Fibroblast of lung (primary cell): Measurements from ENCODE around the gene RNF19B. TPM values are rescaled to one million over a fixed set of nuclear protein-coding genes. Genes with fewer than 3 reads are reported as not detected.

Source experiments
- DNase-seq, 2 donors: peaks; one replicate each; pipeline versions ENCODE4 v3.0.0 to v3.0.0-alpha.2; 2010; ENCODE audit warnings: low read depth in 2 of 2
- H2AFZ ChIP-seq: 2 replicates; pipeline ENCODE4 v1.5.1; 2012; ENCODE audit warnings: low read length, control low read depth, inconsistent platforms
- H3K27ac ChIP-seq: 2 replicates; pipeline ENCODE4 v1.5.1; 2011; ENCODE audit warnings: low read length, control low read depth; ENCODE audit not compliant: insufficient read depth
- H3K27me3 ChIP-seq: 2 replicates; pipeline ENCODE4 v1.5.1; 2011; ENCODE audit warnings: mild to moderate bottlenecking, low read length; ENCODE audit not compliant: control insufficient read depth, insufficient read depth
- H3K36me3 ChIP-seq: 2 replicates; pipeline ENCODE4 v1.5.1; 2011; ENCODE audit warnings: low read length; ENCODE audit not compliant: control insufficient read depth, insufficient read depth
- H3K4me1 ChIP-seq: 2 replicates; pipeline ENCODE4 v1.5.1; 2011; ENCODE audit warnings: low read length; ENCODE audit not compliant: control insufficient read depth, insufficient read depth; ENCODE audit errors: extremely low read depth
- H3K4me2 ChIP-seq: 2 replicates; pipeline ENCODE4 v1.5.1; 2011; ENCODE audit warnings: low read length, control low read depth; ENCODE audit not compliant: insufficient read depth; ENCODE audit errors: extremely low read depth
- H3K4me3 ChIP-seq, 4 experiments: fragments of 200-600 bp in 1 of 4; sonication (generic) in 1 of 4; replicated peaks in 1 of 4; 2 replicates each; pipeline ENCODE4 v1.5.1; 2011 to 2016; ENCODE audit warnings: low read length in 4 of 4, low read depth in 3 of 4, mild to moderate bottlenecking in 3 of 4, control low read depth in 2 of 4, inconsistent platforms in 1 of 4, mixed read lengths in 1 of 4; ENCODE audit not compliant: insufficient read depth in 1 of 4; ENCODE audit errors: control extremely low read depth in 1 of 4
- H3K79me2 ChIP-seq: 2 replicates; pipeline ENCODE4 v1.5.1; 2012; ENCODE audit warnings: mild to moderate bottlenecking, low read length, inconsistent platforms; ENCODE audit not compliant: control insufficient read depth, insufficient read depth
- H3K9ac ChIP-seq: 2 replicates; pipeline ENCODE4 v1.5.1; 2011; ENCODE audit warnings: mild to moderate bottlenecking, low read length, control low read depth; ENCODE audit not compliant: insufficient read depth
- H3K9me3 ChIP-seq: 2 replicates; pipeline ENCODE4 v1.5.1; 2012; ENCODE audit warnings: low read depth, low read length; ENCODE audit not compliant: control insufficient read depth, insufficient read depth
- H4K20me1 ChIP-seq: 2 replicates; pipeline ENCODE4 v1.5.1; 2011; ENCODE audit warnings: low read length; ENCODE audit not compliant: control insufficient read depth, insufficient read depth; ENCODE audit errors: extremely low read depth
- EZH2 ChIP-seq: IDR thresholded peaks from 2 replicates; pipeline ENCODE4 v1.5.1; 2012; ENCODE audit warnings: low read length, control low read depth, mild to moderate bottlenecking; ENCODE audit errors: missing control alignments
- polyA plus RNA-seq, 2 donors: library from polyadenylated mRNA; depleted of rRNA in 1 of 2; stranded (reverse) in 1 of 2; unstranded in 1 of 2; fragments of >200 nt; gene quantifications; 2 replicates each; pipeline ENCODE4 v1.2.1, GENCODE V29; 2011 to 2012; ENCODE audit warnings: missing spikeins in 1 of 2
- total RNA-seq: library from RNA; depleted of rRNA; stranded (reverse); fragments of >200 nt; gene quantifications from 2 replicates; pipeline ENCODE4 v1.2.1, GENCODE V29; 2014
- TF ChIP-seq, protein P1 (sequence below), 2 donors: IDR thresholded peaks in 1 of 2; conservative IDR thresholded peaks in 1 of 2; 1 replicate in 1 of 2; 2 replicates in 1 of 2; pipeline ENCODE4 v1.5.1; 2011 to 2012; ENCODE audit warnings: low read length in 2 of 2, control low read depth in 1 of 2, inconsistent platforms in 1 of 2, low read depth in 1 of 2, mild to moderate bottlenecking in 1 of 2

The RNF19B gene
- total and polyA plus RNA-seq, 2 donors (not counting 1 experiment from before 2014, with no cell fraction given), result 10.1 to 15.4 TPM

DNA sequence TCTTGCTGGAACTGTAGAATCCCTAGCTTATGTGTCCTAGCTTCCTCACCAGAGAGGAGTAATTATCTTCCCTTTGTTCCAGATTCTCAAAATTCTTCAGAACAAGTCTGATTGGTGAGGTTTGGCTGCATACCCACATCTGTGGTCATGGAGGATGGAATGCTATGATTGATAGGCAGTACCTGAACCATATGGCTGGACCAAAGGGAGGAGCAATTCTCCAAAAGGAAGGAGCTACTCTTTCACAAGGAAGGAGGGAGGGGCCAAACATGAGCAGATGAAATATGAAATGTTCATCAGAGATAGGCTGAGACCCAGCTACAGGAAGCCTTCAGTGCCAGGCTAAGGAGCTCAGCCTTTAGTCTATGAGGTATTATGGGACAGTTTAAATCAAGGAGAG lies 5.0 kb upstream of the RNF19B start:
- Histone ChIP-seq H3K4me1 (peaks cover 9% of the 10 kb centered on the region), H3K27me3 (peaks cover 6% of the 10 kb centered on the region), H3K9ac (no peak overlapping the region), H3K9me3 (no peaks in the 10 kb centered on the region), H3K4me2 (no peak overlapping the region), H2AFZ (no peak overlapping the region), H3K79me2 (no peaks in the 10 kb centered on the region), H4K20me1 (no peaks in the 10 kb centered on the region), H3K36me3 (no peaks in the 10 kb centered on the region), H3K4me3 (no peak overlapping the region), H3K27ac (no peak overlapping the region)
- TF ChIP-seq, protein P1, sequence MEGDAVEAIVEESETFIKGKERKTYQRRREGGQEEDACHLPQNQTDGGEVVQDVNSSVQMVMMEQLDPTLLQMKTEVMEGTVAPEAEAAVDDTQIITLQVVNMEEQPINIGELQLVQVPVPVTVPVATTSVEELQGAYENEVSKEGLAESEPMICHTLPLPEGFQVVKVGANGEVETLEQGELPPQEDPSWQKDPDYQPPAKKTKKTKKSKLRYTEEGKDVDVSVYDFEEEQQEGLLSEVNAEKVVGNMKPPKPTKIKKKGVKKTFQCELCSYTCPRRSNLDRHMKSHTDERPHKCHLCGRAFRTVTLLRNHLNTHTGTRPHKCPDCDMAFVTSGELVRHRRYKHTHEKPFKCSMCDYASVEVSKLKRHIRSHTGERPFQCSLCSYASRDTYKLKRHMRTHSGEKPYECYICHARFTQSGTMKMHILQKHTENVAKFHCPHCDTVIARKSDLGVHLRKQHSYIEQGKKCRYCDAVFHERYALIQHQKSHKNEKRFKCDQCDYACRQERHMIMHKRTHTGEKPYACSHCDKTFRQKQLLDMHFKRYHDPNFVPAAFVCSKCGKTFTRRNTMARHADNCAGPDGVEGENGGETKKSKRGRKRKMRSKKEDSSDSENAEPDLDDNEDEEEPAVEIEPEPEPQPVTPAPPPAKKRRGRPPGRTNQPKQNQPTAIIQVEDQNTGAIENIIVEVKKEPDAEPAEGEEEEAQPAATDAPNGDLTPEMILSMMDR (conservative IDR thresholded peaks at IDR 0.05 in 1 of 2, IDR thresholded peaks at IDR 0.05 in 1 of 2; ENCODE audit: low read depth in 1 of 2, low read length in 2 of 2), result no peak
- no peak for TF ChIP-seq EZH2
- DNase-seq, result peak in 1 of 2 donors; percentile 85

DNA sequence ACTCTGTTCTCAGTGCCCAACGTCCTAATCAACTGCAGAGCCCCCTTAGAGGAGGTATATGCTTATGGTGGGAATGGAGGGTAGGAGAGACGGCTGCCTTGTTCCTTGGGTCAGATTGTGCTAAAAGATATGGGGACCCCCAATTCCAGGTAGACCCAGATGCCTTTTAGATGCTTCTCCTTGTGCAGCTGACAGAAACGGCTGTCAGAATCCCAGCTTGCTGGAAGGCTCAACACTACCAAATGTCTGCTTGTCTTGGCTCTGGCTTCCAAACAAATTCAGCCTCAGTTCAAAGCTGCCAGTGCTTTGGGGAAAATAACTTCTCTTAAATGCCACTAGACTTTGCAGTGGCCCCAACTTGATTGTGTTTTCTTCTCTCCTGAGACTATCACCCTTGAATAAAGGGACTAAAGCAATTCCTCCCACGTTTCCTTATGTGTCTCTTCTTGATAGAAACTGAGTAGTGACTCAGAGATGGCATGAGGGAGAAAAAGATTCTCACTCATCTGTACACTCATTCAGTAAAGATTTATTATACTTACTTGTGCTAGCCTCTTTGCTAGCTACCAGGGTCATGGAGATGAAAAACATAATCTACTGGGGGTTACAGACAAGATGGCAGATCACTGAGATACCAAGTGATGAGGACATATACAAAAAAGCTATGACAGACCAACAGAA lies 3.4 kb upstream of the RNF19B start:
- peak overlapping the region; percentile 36 for H2AFZ ChIP-seq
- peak; percentile 14 to 75 for DNase-seq
- peaks cover 6% of the 10 kb centered on the region for H3K27me3 ChIP-seq
- no peak overlapping the region for H3K27ac ChIP-seq
- no peak for TF ChIP-seq EZH2
- TF ChIP-seq, protein P1 (conservative IDR thresholded peaks at IDR 0.05 in 1 of 2, IDR thresholded peaks at IDR 0.05 in 1 of 2; ENCODE audit: low read depth in 1 of 2, low read length in 2 of 2), result no peak
- H3K36me3 ChIP-seq, result no peaks in the 10 kb centered on the region
- H3K9me3 ChIP-seq, result no peaks in the 10 kb centered on the region
- H3K79me2 ChIP-seq, result peaks cover 8% of the 10 kb centered on the region
- H4K20me1 ChIP-seq, result no peaks in the 10 kb centered on the region
- no peak overlapping the region for H3K9ac ChIP-seq
- H3K4me1 ChIP-seq, result peaks cover 9% of the 10 kb centered on the region
- no peak overlapping the region for H3K4me3 ChIP-seq
- H3K4me2 ChIP-seq, result peak overlapping the region; percentile 7

DNA sequence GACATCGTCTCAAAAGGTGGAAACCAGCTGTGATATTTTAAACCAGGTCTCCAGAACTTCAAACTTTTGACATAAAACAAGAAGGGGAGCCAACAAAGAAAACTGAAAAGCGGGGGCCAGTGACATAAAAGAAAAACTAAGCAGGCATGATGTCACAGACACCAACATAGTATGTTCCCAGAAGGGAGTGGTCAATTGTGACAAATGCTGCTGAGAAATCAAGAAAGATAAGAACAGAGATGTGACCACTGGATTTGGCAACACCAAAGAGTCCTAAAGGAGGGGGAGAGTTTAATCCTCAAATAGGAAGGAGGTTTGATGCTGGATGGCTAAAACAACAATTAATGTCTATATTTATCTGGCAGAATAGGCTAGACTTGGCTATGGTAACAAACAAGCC lies 2.3 kb upstream of the RNF19B start:
- no peak overlapping the region for H3K27ac ChIP-seq
- no peak overlapping the region for H3K4me2 ChIP-seq
- DNase-seq, result no peak
- no peaks in the 10 kb centered on the region for H3K9me3 ChIP-seq
- H3K4me1 ChIP-seq, result peaks cover 12% of the 10 kb centered on the region
- no peak overlapping the region for H2AFZ ChIP-seq
- no peak overlapping the region for H3K4me3 ChIP-seq
- TF ChIP-seq, protein P1 (conservative IDR thresholded peaks at IDR 0.05 in 1 of 2, IDR thresholded peaks at IDR 0.05 in 1 of 2; ENCODE audit: low read depth in 1 of 2, low read length in 2 of 2), result no peak
- no peak for TF ChIP-seq EZH2
- H3K27me3 ChIP-seq, result no peaks in the 10 kb centered on the region
- H3K36me3 ChIP-seq, result no peaks in the 10 kb centered on the region
- peaks cover 17% of the 10 kb centered on the region for H3K79me2 ChIP-seq
- H4K20me1 ChIP-seq, result no peaks in the 10 kb centered on the region
- no peak overlapping the region for H3K9ac ChIP-seq
